Activated gamma-delta T cell treated with anti-CD3 and anti-CD28 coated beads, Interleukin-2, amount 50 U/mL, for 16 hours (primary cell): ENCODE measurements around the gene PTX4.
"Not testable (repeated sequence)": the region's sequence is repeated elsewhere in the genome, so short reads cannot be mapped to it uniquely, and the experiment has no call there.

ENCODE experiments used
- DNase-seq: peaks from one replicate; pipeline ENCODE4 v3.0.0-alpha.2; 2020; ENCODE audit warnings: low read depth

The PTX4 gene

DNA sequence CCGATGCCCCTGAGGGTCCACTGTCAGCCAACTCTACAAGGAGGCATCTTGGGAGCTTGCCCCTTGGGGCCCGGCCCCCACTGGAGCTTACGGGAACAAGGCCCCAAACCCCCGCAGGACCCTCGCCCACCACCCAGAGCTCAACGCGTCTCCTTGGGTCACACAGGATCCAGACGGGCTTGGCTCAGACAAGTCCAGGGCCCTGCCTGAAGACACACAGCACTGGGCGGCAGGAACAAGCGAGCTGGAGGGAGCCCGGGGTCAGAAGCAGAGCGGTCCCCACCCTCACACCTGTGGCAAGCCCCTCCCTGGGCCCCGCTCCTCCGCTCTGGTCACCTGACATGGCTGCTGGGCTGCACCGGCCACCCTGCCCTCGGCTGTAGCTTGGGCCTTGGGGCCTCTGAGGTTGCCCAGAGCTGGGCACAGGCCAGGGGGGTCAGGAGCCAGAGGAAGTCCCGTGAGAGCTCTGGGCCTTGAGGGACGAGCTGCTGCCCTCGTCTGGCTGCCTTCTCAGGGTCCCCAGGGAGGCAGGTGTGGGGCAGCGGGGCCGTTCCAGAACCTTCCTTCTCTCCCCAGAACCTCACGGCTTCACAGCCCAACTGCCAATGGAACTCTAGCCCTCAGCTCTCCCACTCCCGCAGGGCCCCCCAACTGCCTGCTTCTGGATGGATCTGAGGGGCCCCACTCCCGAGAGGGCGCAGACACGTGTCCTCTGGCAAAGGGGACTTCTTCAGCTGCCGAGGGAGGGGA lies 44.6 kb downstream of the PTX4 start, which contains the start of gene CCDC154:
CCDC154 (minus strand) TSS at position 577 of the 750 bp plus-strand sequence; CDS start at position 343, 234 bp downstream.
- no peak for DNase-seq

DNA sequence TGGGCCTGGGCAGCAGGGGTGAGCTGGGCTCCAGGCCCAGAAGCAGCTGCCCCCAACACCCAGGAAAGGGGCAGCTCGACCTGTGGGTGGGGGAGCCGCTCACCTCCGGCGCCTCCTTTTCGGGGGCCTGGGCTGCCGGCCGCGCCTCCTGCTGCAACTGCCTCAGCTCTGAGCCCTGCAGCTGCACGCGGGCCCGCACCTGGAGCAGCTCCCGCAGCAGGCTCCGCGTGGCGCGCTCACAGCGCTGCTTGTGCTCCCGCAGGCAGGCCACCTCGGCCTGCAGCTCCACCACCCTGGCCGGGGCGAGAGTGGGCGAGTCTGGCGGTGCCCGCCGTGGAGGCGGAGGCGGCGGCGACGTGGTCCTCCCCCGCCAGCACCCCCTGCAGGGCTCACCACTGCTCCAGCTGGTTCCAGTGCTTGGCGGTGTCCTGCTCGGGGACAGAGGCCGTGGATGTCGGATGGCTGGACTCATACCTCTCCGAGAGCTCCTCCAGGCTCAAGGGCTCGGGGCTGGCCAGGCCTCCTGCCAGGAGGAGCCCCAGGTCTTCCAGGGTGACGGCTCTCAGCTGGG lies 45.3 kb downstream of the PTX4 start:
- DNase-seq = no peak

DNA sequence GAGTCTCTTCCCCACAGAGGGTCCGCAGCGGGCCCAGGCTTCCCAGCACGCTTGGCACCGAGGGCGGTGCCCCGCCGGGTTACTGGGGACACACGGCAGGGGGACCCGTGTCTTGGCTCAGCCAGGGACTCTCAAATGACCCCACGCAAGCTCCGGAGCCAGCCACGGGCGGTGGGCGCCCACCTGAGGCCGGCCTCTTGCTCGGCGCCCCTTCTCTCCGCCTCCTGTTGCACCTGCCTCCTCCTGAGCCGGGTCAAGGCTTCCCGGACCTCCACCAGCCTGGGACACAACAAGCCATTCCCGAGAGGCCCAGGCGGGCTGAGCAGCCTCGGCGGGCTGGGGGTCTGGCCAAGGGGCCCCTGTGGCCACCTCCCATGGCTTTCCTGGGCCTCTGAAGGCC lies 46.0 kb downstream of the PTX4 start:
- DNase-seq = no peak

DNA sequence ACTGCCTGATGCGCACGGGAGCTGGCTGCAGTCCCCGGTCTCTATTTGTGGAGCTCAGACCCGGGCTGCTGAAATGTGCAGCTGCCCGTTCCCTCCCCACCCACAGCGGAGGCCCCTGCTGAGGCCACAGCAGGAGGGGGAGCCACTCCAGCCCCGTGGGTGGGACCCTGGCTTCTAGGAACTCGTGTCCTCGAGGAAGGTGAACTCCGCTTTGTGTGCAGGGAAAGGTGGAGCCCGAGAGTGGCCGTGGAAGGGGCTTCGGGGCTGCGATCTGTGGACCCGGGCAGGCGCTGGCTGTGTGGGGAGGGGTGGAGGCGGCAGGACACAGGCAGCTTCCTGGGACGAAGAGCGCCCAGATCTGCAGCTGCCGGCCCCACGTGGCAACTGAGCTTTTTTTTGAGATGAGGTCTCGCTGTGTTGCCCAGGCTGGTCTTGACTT lies 47.3 kb downstream of the PTX4 start:
- no peak for DNase-seq

DNA sequence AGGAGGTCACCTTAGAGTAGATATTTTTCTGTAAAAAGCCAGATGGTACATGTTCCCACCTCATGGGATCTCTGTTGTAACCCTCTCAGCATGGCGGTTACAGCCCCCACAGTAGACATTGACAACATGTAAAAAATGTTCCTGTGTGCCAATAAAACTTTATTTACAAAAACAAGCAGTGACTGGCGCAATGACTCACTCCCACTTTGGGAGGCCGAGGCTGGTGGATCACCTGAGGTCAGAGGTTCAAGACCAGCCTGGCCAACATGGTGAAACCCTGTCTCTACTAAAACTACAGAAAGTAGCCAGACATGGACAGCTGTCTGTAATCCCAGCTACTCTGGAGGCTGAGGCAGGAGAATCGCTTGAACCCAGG lies 49.1 kb downstream of the PTX4 start:
- not testable (repeated sequence) for DNase-seq

DNA sequence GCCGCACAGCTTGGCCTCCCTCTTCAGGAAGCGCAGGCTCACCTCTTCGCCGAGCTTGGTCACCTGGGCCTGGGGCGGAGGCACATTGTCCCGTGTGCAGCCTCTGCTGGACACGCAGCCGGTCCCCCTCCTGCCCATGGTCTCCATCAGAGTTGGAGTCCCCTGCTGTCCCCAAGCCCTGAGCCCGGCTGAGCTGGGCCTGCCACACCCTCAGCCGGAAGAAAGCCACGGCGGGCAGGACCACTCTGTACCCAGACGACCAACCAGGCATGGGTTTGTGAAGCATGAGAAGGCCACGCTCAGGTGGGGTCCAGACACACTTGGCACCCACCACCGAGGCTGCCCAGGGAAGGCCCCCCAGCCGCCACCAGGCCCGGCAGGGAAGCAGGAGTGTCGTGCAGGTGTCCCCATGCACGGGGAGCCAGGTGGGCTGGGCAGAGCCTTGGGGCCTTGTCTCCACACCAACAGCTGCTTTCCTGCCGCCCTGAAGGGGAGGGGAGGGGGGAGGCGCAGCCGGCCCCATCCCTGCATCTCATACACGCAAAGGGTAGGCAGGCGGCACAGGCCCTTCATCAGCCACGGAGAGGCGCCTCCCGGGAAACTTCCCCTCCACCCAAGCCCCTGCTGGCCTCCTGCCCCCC lies 49.6 kb downstream of the PTX4 start:
- no peak for DNase-seq

DNA sequence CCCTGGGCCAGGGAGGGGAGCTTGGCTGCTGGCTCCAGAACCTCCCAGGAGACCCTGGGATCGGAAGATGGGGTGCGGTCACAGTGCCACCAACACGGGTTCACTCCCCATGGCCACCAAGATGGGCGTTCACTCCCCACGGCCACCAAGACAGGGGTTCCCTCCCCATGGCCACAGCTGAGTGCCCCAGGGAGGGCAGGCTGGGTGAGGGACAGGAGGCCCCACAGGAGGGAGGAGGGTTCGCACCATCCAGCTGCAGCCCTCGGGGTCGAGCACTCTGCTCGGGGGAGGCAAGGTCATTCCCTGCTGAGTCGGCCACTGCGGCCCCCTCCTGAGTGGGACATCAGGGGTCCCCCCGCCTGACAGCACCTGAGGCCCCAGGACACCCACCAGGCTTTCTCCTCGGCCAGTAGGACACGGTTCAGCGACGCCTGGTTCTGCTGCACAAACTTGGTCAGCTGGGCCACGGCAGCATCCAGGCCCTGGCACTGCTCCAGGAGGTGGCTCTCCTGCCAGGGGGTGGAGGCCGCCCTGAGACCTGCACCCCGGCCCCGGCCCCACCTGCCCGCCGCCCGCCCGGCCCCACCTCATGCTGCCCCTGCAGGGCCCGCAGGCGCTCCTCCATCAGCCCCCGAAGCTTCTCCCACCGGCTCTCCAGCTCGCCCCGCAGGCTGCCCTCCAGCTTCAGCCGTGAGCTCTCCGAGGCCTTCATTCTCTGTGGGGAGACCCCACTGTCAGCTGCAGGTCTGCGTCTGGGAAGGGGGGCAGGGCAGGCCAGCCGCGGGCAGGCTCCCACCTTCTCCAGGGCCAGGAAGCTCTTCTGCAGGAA lies 50.3 kb downstream of the PTX4 start:
- DNase-seq = no peak

DNA sequence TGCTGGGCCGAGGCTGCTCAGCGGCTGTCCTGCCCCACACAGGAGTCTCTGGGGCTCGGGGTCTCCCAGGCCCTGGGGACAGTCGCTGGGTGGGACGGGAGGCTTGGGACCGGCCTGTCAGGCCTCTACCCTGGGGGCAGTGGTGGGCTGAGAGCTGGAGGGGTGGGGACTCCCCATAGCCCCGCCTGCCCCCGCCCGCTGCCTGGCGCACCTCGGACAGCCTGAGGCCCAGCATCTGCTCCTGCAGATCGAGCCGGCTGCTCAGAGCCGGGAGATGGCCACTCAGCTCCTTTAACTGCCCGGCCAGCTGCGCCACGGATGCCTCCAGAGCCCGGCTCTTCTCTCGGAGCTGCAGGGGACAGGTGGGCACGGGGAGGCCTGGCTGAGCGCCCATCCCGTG lies 51.1 kb downstream of the PTX4 start:
- DNase-seq = no peak

DNA sequence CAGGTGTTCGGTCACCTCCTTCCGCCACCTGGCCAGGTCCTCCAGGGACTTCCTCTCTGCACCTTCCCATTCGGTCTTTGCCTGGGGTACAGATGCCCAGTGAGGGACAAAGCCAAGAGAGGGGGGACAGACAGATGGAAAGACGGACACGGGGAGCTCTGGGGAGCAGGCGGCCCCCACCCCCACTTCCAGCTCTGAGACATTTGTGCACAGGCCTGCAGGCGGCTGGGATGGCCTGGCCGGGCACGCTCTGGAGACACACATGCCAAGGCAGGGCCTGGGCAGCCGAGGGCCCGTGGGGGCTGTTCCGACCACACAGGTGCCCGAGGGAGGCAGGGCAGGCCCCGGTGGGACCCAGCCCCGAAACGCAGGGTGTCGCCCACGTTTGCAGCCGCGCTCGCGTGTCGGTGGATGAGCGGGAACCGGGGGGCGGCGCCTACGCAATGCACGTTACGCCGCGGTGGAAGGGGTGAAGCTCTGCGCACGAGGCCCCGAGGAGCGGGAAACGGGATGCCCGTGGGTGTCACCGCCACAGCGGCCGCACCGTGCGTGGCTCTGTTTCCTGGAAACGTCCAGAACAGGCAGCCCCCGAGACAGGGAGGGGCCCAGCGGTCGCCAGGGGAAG lies 51.9 kb downstream of the PTX4 start:
- DNase-seq = no peak

DNA sequence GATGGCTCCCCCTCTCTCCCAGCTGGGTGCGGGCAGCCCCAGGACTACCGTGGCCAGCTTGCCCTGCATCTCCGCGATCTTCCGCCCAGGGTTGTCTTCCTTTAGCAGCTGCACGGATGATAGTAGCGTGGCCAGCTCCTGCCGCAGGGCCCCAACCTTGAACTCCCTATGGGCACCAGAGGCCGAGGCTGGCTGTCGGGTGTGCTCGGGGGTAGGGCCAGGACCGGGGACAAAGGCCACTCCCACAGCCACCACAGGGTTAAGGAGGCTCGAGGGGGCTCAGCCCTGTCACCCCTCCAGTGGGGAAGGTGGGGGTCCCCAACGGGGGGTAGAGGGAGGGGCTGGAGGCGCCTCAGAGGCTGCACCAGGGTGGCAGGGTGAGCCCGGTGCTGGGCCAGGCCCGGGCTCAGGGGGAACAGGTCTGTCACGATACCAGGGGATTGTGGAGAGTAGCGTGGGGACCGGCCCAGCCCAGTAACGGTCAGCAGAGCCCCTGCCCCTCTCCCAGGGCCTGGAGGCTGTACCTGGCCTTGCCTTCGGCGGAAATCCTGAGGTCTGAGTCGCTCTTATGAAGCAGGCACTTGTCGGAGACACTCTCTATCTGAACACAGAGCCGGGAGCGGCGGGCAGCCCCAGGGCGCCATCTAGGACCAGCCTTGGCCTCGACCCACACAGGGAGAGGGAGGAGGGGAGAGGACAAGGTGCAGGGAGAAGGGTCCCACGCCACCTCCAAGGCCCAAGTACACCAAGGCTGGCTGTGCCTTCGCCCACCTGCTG lies 52.6 kb downstream of the PTX4 start:
- no peak for DNase-seq
